ENCODE results near the gene AEBP2.

DNA sequence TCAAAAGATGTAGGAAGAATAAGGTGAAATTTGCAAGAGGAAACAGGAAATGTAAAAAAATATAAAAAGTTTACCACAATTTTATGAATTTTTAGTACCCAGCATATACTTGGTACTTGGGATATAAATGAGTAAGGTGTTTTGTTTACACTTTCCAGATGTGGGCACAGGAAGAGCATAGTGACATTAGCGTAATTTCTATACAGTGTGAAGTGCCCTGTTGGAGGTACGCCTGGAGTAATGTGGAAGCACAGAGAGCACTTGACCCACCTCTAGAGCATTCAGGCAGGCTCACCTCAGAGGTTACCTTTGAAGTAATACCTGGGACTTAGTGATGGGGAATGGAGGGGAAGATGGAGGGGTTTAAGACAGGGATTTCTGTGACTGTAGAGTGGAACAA is 89.5 kb downstream of the AEBP2 start:
- no peak for TF ChIP-seq POLR2A (IDR thresholded peaks at IDR 0.05)
- TF ChIP-seq, protein P1, sequence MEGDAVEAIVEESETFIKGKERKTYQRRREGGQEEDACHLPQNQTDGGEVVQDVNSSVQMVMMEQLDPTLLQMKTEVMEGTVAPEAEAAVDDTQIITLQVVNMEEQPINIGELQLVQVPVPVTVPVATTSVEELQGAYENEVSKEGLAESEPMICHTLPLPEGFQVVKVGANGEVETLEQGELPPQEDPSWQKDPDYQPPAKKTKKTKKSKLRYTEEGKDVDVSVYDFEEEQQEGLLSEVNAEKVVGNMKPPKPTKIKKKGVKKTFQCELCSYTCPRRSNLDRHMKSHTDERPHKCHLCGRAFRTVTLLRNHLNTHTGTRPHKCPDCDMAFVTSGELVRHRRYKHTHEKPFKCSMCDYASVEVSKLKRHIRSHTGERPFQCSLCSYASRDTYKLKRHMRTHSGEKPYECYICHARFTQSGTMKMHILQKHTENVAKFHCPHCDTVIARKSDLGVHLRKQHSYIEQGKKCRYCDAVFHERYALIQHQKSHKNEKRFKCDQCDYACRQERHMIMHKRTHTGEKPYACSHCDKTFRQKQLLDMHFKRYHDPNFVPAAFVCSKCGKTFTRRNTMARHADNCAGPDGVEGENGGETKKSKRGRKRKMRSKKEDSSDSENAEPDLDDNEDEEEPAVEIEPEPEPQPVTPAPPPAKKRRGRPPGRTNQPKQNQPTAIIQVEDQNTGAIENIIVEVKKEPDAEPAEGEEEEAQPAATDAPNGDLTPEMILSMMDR (IDR thresholded peaks at IDR 0.05): no peak

Measured in testis (tissue), 2 donors.